ENCODE results near the gene THSD4.

Gene THSD4

DNA sequence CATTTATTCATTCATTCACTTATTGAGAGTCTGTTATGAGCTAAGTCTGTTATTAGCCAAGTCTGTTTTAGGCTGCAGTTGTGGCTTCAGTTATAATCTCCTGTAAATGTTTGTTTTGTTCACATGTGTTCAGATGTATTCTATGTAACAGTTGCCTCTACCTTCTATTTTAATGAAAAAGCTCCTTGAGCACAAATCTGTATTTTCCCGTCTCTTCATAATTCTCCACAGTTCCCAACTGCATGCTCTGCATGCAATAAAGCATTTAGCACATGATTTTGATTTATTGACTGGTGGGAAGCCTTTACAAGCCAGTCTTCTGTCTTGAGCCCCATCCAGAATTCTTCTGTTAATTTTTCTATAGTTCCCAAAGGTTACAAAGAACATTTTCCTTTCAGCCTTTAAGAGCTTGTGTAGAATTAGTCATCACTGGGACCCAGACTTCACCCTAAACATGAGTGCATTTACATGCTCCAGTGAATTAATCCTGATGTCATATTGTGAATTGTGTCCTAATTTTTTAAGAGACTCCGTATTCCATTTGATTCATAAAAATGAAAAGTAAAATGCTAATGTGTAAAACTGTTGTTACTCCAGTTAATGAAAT lies 572.7 kb downstream of the THSD4 start:
- TF ChIP-seq POLR2AphosphoS5 (IDR thresholded peaks at IDR 0.05; ENCODE audit: low read depth, low read length), result no peak
- TF ChIP-seq TAF1 (IDR thresholded peaks at IDR 0.05; ENCODE audit: borderline replicate concordance, low read depth, low read length), result no peak
- no peak for DNase-seq (ENCODE audit: insufficient read length)
- no peak for FAIRE-seq

DNA sequence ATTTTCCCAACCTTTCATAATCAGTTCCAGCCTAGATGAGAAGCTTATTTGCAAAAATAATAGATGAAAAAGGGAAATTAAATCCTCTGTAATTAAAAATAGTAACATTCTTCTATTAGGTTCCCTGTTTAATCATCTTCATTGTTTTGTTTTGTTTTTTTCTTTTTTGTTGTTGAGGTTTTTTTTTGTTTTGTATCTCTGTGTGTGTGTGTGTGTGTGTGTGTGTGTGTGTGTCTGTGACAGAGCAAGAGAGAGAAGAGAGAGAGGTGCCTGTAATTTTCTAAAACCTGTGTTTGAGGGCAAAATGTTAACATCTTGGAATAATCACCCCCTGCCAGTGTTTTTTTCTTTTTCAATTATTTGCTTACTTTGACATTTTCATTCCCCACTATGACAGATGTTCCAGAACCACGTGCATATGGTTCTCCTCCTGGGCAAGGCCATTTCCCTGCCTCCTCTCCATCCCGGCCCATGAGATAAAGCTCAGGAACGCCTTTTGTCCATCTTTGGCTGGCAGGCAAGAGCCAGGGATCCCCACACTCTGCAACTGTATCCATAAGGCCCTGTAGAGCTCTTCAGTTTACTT lies 573.3 kb downstream of the THSD4 start:
- FAIRE-seq, result no peak
- TF ChIP-seq POLR2A (IDR thresholded peaks at IDR 0.05; ENCODE audit: low read depth, low read length) (no peak), POLR2AphosphoS5 (IDR thresholded peaks at IDR 0.05; ENCODE audit: low read depth, low read length) (no peak), TAF1 (IDR thresholded peaks at IDR 0.05; ENCODE audit: borderline replicate concordance, low read depth, low read length) (no peak)

DNA sequence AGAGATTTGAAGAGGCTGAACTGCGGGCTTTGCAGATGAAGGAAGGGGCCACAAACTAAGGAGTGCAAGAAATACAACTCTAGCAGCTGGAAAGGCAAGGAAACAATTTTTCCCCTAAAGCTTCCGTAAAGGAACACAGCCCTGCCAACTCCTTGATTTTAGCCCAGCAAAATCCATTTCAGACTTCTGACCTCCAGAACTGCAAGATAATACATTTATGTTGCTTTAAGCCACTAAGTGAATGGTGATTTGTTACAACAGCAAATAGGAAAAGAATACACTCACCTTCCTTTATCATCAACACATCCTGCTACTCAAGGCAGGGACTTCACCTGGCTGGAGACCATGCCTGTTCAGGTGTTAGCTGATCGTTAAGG lies 575.8 kb downstream of the THSD4 start:
- no peak for FAIRE-seq
- TF ChIP-seq POLR2A (IDR thresholded peaks at IDR 0.05; ENCODE audit: low read depth, low read length), result no peak
- no peak for TF ChIP-seq POLR2AphosphoS5 (IDR thresholded peaks at IDR 0.05; ENCODE audit: low read depth, low read length)
- no peak for TF ChIP-seq TAF1 (IDR thresholded peaks at IDR 0.05; ENCODE audit: borderline replicate concordance, low read depth, low read length)
- no peak for DNase-seq (ENCODE audit: insufficient read length)

More for the DNA sequence above, 573.3 kb downstream of the THSD4 start:
- DNase-seq (ENCODE audit: insufficient read length), result no peak

DNA sequence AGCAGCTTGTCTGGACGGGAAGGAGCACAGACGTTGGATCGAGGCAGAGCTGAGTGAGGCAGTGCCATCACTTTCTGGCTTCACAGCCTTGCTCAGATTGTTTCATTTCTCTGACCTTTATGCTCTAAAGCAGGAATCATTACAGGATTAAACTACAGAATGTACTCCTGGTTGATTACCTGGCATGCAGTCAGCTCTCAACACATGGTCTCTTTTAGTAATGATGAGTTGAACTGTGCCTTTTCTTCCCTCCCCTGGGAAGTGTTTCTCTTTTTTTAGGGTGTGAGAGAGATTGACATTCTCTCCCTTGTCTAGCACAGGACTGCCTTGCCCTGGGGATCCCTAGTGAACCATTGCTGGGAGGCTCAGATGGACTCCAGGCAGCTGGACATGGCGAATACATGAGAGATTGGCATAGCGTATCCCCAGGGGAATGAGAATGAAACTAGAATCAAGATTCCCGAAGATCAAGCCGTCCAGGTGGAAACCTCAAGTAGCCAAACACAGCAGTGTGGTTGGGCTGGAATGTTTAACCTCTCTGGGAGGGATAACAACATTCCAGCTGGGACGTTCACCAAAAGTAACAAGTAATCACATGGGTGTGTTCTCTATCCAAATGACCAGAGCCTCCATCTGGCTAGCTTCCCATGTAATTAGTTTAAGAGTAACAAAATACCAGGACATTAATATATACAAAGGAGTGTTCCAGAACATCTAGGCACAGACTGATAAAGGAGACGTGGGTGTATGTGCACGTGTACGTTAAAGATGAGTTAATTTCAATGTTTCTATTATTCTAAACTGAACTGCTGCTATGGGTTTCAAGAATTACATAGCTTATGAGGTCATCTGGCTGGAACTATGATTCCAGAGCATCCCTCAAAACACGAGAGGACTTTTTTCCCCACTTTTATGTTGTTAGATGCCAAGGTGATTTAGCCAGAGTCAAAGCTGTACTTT lies 576.5 kb downstream of the THSD4 start:
- DNase-seq (ENCODE audit: insufficient read length) (no peak), FAIRE-seq (no peak)
- TF ChIP-seq POLR2AphosphoS5 (IDR thresholded peaks at IDR 0.05; ENCODE audit: low read depth, low read length), result no peak
- TF ChIP-seq POLR2A (IDR thresholded peaks at IDR 0.05; ENCODE audit: low read depth, low read length), result no peak
- TF ChIP-seq TAF1 (IDR thresholded peaks at IDR 0.05; ENCODE audit: borderline replicate concordance, low read depth, low read length), result no peak

DNA sequence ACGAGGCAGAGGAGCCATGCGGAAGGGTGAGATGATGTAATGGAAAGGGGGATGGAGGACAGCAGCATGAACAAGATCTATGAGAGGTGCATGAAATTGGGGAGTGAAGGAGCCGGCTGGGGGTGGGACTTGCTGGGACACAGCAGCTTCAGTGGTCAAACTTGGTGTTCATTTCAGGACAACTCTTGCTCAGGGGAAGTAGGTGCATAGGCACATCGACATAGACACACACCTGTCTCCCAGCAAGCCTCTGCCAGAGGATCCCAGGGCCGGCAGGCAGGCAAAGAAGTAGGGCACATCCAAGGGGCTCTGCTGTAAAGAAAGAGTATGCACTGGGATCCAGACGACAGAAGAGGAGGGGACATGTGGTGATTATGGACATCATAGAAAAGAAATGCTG lies 582.0 kb downstream of the THSD4 start:
- DNase-seq (ENCODE audit: insufficient read length) (no peak), FAIRE-seq (no peak)
- TF ChIP-seq POLR2A (IDR thresholded peaks at IDR 0.05; ENCODE audit: low read depth, low read length), result no peak
- TF ChIP-seq POLR2AphosphoS5 (IDR thresholded peaks at IDR 0.05; ENCODE audit: low read depth, low read length), result no peak
- no peak for TF ChIP-seq TAF1 (IDR thresholded peaks at IDR 0.05; ENCODE audit: borderline replicate concordance, low read depth, low read length)

DNA sequence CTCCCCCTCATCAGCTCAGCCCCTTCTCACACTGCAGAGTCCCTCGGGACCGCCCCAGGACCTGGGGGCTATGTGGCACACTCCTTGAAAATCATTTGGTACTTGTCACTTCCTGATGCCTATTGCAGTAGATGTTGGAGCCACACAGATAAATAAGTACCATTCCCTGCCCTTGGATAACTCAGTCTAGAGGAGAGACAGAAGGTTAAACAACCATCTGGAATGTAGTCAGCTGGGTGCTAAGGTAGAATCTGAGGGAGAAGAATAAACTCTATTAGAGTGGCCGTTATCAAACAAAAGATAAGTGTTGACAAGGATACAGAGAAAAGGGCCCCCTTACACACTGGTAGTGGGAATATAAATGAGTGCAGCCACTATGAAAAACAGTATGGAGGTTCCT lies 582.8 kb downstream of the THSD4 start:
- TF ChIP-seq TAF1 (IDR thresholded peaks at IDR 0.05; ENCODE audit: borderline replicate concordance, low read depth, low read length) (no peak), POLR2A (IDR thresholded peaks at IDR 0.05; ENCODE audit: low read depth, low read length) (no peak), POLR2AphosphoS5 (IDR thresholded peaks at IDR 0.05; ENCODE audit: low read depth, low read length) (no peak)
- FAIRE-seq (no peak), DNase-seq (ENCODE audit: insufficient read length) (no peak)

DNA sequence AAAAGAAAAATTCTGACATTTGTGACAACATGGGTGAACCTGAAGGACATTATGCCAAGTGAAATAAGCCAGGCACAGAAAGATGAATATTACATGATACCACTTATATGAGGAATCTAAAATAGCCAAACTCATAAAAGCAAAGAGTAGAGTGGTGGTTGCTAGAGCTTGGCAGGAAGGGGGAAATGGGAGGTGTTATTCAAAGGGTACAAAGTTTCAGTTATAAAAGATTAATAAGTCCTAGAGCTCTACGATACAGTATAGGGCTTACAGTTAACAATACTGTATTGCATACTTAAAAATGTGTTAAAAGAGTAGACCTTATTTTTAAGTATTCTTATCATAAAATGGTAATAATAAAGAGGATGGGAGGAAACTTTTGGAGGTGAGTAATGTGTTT lies 583.5 kb downstream of the THSD4 start:
- TF ChIP-seq POLR2AphosphoS5 (IDR thresholded peaks at IDR 0.05; ENCODE audit: low read depth, low read length) (no peak), TAF1 (IDR thresholded peaks at IDR 0.05; ENCODE audit: borderline replicate concordance, low read depth, low read length) (no peak), POLR2A (IDR thresholded peaks at IDR 0.05; ENCODE audit: low read depth, low read length) (no peak)
- no peak for FAIRE-seq

DNA sequence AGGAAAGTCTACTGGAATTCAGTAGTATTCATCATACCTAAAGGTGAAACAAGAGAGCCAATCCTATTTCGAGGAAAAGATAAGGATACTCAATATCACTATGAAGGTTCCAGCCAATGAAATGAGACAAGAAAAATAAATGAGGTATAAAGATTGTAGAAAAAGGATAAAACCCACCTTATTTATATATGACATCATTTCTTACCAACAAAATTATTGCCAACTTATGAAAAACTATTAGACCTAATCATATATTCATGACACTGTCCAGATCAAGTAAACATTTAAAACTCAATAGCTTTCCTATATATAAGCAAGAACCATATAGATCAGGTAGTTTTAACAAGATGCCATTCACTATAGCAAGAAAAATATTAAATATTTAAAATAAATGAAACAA lies 584.7 kb downstream of the THSD4 start:
- DNase-seq (ENCODE audit: insufficient read length) (no peak), FAIRE-seq (no peak)
- TF ChIP-seq POLR2A (IDR thresholded peaks at IDR 0.05; ENCODE audit: low read depth, low read length), result no peak
- no peak for TF ChIP-seq POLR2AphosphoS5 (IDR thresholded peaks at IDR 0.05; ENCODE audit: low read depth, low read length)
- TF ChIP-seq TAF1 (IDR thresholded peaks at IDR 0.05; ENCODE audit: borderline replicate concordance, low read depth, low read length), result no peak

More for the DNA sequence above, 583.5 kb downstream of the THSD4 start:
- DNase-seq (ENCODE audit: insufficient read length), result no peak

DNA sequence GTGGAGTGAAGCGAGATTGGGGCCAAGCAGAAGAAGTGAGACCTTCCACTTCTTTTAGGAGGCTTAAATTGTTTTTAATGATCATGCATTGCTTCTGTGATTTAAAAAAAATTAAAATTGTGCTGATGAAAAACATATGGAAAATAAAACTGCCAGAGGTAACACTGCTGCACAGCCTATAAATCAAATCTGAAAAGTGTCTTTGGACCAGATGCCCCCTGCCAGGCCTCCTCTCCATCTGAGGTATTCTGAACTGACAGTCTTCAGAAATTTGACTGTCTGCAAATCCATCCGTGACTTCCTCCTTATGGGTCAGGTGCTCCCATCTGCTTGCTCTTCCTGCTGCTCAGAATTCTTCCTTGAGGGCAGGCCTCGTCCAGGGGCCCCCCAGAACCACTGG lies 586.5 kb downstream of the THSD4 start:
- no peak for DNase-seq (ENCODE audit: insufficient read length)
- TF ChIP-seq POLR2A (IDR thresholded peaks at IDR 0.05; ENCODE audit: low read depth, low read length) (no peak), TAF1 (IDR thresholded peaks at IDR 0.05; ENCODE audit: borderline replicate concordance, low read depth, low read length) (no peak), POLR2AphosphoS5 (IDR thresholded peaks at IDR 0.05; ENCODE audit: low read depth, low read length) (no peak)
- FAIRE-seq, result no peak

DNA sequence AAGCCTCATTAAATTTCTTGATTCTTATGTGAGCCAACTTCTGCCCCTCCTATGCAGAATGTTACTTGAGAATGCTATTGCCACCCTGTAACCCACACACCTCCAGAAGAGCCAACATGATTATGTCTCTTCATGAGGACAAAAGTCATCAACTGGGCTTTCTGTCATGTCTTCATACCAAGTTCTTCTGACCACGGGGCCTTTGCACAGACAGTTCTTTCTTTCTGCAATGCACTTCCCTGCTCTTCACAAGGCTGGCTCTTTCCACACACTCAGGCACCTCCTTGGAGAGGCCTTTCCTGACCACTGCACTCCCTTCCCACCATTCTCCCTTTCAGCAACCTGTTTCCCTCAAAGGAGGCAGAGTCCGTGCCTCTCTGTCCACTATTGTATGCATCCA lies 587.2 kb downstream of the THSD4 start:
- TF ChIP-seq TAF1 (IDR thresholded peaks at IDR 0.05; ENCODE audit: borderline replicate concordance, low read depth, low read length), result no peak
- no peak for TF ChIP-seq POLR2A (IDR thresholded peaks at IDR 0.05; ENCODE audit: low read depth, low read length)
- TF ChIP-seq POLR2AphosphoS5 (IDR thresholded peaks at IDR 0.05; ENCODE audit: low read depth, low read length), result no peak
- DNase-seq (ENCODE audit: insufficient read length) (no peak), FAIRE-seq (no peak)

DNA sequence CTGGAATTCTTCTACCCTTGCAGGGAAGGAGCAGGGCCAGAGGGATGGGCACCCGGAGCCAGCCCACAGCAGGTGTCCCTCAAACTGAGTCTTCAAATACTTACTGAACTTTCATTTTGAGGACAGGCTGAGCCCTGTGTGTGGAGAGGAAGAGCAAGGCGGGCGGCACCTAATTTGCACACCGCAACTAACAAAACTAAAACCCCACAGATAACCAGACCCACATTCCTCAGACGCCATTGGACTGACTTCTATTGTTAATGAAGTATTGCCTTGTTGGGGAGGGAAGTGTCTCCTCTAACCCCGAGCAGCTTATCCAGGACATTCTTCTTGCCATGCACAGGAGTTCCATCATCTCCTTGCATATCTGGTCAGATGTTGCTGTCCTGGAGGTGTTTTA lies 589.9 kb downstream of the THSD4 start:
- TF ChIP-seq POLR2AphosphoS5 (IDR thresholded peaks at IDR 0.05; ENCODE audit: low read depth, low read length), result no peak
- TF ChIP-seq POLR2A (IDR thresholded peaks at IDR 0.05; ENCODE audit: low read depth, low read length), result no peak
- TF ChIP-seq TAF1 (IDR thresholded peaks at IDR 0.05; ENCODE audit: borderline replicate concordance, low read depth, low read length), result no peak
- FAIRE-seq (no peak), DNase-seq (ENCODE audit: insufficient read length) (no peak)
